ENCODE measurements around the gene PQBP1. TPM values are rescaled to one million over a fixed set of nuclear protein-coding genes. Genes with fewer than 3 reads are reported as not detected.
"Not testable (repeated sequence)": the region's sequence is repeated elsewhere in the genome, so short reads cannot be mapped to it uniquely, and the experiment has no call there.

Gene PQBP1
- total and polyA plus RNA-seq, 2 donors from 2014 or later, result 61.3 to 93.4 TPM

- Histone ChIP-seq H3K36me3 (ENCODE audit: control insufficient read depth in 2 of 3, insufficient read depth in 3 of 3, low read length in 3 of 3) (no peaks in the 10 kb centered on the region), H3K27me3 (ENCODE audit: control insufficient read depth, insufficient read depth, low read length) (no peaks in the 10 kb centered on the region), H3K9ac (ENCODE audit: low read length in 3 of 3) (no peak overlapping the region), H3K4me3 (ENCODE audit: low read length in 3 of 3) (no peak overlapping the region), H3K27ac (ENCODE audit: low read depth in 2 of 2, low read length in 2 of 2) (no peak overlapping the region), H3K9me3 (ENCODE audit: control insufficient read depth in 2 of 3, insufficient read depth in 1 of 3, low read length in 3 of 3) (no peaks in the 10 kb centered on the region), H3K4me1 (ENCODE audit: control insufficient read depth in 2 of 3, insufficient read depth in 2 of 3, low read depth in 1 of 3, low read length in 3 of 3) (no peaks in the 10 kb centered on the region)
- peak in 1 of 5 donors; percentile 8 for DNase-seq
- TF ChIP-seq, protein P1, sequence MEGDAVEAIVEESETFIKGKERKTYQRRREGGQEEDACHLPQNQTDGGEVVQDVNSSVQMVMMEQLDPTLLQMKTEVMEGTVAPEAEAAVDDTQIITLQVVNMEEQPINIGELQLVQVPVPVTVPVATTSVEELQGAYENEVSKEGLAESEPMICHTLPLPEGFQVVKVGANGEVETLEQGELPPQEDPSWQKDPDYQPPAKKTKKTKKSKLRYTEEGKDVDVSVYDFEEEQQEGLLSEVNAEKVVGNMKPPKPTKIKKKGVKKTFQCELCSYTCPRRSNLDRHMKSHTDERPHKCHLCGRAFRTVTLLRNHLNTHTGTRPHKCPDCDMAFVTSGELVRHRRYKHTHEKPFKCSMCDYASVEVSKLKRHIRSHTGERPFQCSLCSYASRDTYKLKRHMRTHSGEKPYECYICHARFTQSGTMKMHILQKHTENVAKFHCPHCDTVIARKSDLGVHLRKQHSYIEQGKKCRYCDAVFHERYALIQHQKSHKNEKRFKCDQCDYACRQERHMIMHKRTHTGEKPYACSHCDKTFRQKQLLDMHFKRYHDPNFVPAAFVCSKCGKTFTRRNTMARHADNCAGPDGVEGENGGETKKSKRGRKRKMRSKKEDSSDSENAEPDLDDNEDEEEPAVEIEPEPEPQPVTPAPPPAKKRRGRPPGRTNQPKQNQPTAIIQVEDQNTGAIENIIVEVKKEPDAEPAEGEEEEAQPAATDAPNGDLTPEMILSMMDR (IDR thresholded peaks at IDR 0.05; ENCODE audit: borderline replicate concordance, extremely low read depth, insufficient read depth), result no peak
- intact Hi-C loops (cut with DNase I), result no loop called here
- FAIRE-seq, result no peak
These were observed 33.5 kb upstream of the PQBP1 start for GRCh38 chrX:48864210-48864609.

DNA sequence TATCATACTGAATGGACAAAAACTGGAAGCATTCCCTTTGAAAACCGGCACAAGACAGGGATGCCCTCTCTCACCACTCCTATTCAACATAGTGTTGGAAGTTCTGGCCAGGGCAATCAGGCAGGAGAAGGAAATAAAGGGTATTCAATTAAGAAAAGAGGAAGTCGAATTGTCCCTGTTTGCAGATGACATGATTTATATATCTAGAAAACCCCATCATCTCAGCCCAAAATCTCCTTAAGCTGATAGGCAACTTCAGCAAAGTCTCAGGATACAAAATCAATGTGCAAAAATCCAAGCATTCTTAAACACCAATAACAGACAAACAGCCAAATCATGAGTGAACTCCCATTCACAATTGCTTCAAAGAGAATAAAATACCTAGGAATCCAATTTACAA lies 25.7 kb upstream of the PQBP1 start:
- H3K4me3 ChIP-seq (ENCODE audit: low read length in 3 of 3); H3K27ac ChIP-seq (ENCODE audit: low read depth in 2 of 2, low read length in 2 of 2); FAIRE-seq; H3K27me3 ChIP-seq (ENCODE audit: control insufficient read depth, insufficient read depth, low read length); intact Hi-C loops (cut with DNase I); H3K9me3 ChIP-seq (ENCODE audit: control insufficient read depth in 2 of 3, insufficient read depth in 1 of 3, low read length in 3 of 3); H3K9ac ChIP-seq (ENCODE audit: low read length in 3 of 3); H3K4me1 ChIP-seq (ENCODE audit: control insufficient read depth in 2 of 3, insufficient read depth in 2 of 3, low read depth in 1 of 3, low read length in 3 of 3); DNase-seq; H3K36me3 ChIP-seq (ENCODE audit: control insufficient read depth in 2 of 3, insufficient read depth in 3 of 3, low read length in 3 of 3): not testable (repeated sequence)

DNA sequence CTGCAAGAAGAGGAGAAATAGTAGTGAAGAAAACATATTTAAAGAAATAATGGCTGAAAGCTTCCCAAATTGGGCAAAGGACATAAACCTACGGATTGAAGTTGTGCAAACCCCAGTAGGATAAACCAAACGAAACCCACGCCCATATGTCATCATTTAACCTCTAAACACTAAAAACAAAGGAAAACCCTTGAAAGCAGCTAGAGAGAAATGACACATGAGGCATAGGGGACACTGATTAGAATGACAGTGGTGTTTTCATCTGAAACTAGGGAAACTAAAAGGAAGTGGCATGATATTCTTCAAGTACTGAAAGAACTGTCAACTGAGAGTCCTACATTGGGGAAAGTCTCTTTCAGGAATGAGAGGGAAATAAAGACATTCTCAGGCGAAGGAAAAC lies 20.8 kb upstream of the PQBP1 start:
- DNase-seq; H3K36me3 ChIP-seq (ENCODE audit: control insufficient read depth in 2 of 3, insufficient read depth in 3 of 3, low read length in 3 of 3); FAIRE-seq; H3K9ac ChIP-seq (ENCODE audit: low read length in 3 of 3); H3K9me3 ChIP-seq (ENCODE audit: control insufficient read depth in 2 of 3, insufficient read depth in 1 of 3, low read length in 3 of 3); H3K27ac ChIP-seq (ENCODE audit: low read depth in 2 of 2, low read length in 2 of 2); H3K4me1 ChIP-seq (ENCODE audit: control insufficient read depth in 2 of 3, insufficient read depth in 2 of 3, low read depth in 1 of 3, low read length in 3 of 3); H3K4me3 ChIP-seq (ENCODE audit: low read length in 3 of 3); intact Hi-C loops (cut with DNase I); H3K27me3 ChIP-seq (ENCODE audit: control insufficient read depth, insufficient read depth, low read length): not testable (repeated sequence)

DNA sequence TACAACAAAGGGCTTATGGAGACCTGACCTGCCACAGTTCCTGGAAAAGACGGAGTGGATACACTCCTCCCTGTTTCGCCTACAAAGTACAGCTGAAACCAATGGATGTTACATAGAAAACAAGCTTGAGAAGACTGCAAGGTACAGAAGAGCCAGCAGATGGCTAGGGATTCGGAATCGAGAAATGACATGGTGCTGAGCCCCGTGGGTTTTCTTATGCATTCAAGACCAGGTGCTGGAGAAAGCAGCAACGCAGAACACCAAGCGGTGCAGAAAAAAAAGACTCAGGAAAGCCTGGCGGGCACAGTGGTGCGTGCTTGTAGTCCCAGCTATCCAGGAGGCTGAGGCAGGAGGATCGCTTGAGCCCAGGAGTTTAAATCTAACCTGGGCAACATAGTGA lies 14.0 kb upstream of the PQBP1 start:
- FAIRE-seq (no peak), DNase-seq (peak in 1 of 5 donors; percentile 36)
- no peak overlapping the region for H3K27ac ChIP-seq (ENCODE audit: low read depth in 2 of 2, low read length in 2 of 2)
- H3K4me1 ChIP-seq (ENCODE audit: control insufficient read depth in 2 of 3, insufficient read depth in 2 of 3, low read depth in 1 of 3, low read length in 3 of 3), result no peaks in the 10 kb centered on the region
- no peaks in the 10 kb centered on the region for H3K27me3 ChIP-seq (ENCODE audit: control insufficient read depth, insufficient read depth, low read length)
- TF ChIP-seq, protein P1 (IDR thresholded peaks at IDR 0.05; ENCODE audit: borderline replicate concordance, extremely low read depth, insufficient read depth), result no peak
- H3K9ac ChIP-seq (ENCODE audit: low read length in 3 of 3), result no peak overlapping the region
- H3K9me3 ChIP-seq (ENCODE audit: control insufficient read depth in 2 of 3, insufficient read depth in 1 of 3, low read length in 3 of 3), result no peaks in the 10 kb centered on the region
- no peaks in the 10 kb centered on the region for H3K36me3 ChIP-seq (ENCODE audit: control insufficient read depth in 2 of 3, insufficient read depth in 3 of 3, low read length in 3 of 3)
- H3K4me3 ChIP-seq (ENCODE audit: low read length in 3 of 3), result no peak overlapping the region
- intact Hi-C loops (cut with DNase I), result no loop called here

GRCh38 chrX:48886586-48886985 lies 11.1 kb upstream of the PQBP1 start:
- H3K4me1 ChIP-seq (ENCODE audit: control insufficient read depth in 2 of 3, insufficient read depth in 2 of 3, low read depth in 1 of 3, low read length in 3 of 3); FAIRE-seq; H3K9me3 ChIP-seq (ENCODE audit: control insufficient read depth in 2 of 3, insufficient read depth in 1 of 3, low read length in 3 of 3); H3K4me3 ChIP-seq (ENCODE audit: low read length in 3 of 3); intact Hi-C loops (cut with DNase I); DNase-seq; H3K27me3 ChIP-seq (ENCODE audit: control insufficient read depth, insufficient read depth, low read length); H3K9ac ChIP-seq (ENCODE audit: low read length in 3 of 3); H3K27ac ChIP-seq (ENCODE audit: low read depth in 2 of 2, low read length in 2 of 2); H3K36me3 ChIP-seq (ENCODE audit: control insufficient read depth in 2 of 3, insufficient read depth in 3 of 3, low read length in 3 of 3): not testable (repeated sequence)

Measured in kidney (tissue), 14 donors.